ENCODE measurements around the gene DNM3. TPM values are rescaled to one million over a fixed set of nuclear protein-coding genes. Genes with fewer than 3 reads are reported as not detected.
A peak's percentile ranks its signal among the peaks of the same experiment; 100 is the strongest.

Gene DNM3
- total and polyA plus RNA-seq, 2 of the 8 experiments (the other 6 are each of a cell fraction or from before 2014, with no cell fraction given), result 2.0 to 8.5 TPM

- CTCF ChIA-PET (ENCODE audit: partially characterized antibody), result interaction anchor here (1.3 to 8.7 kb wide), 7 partner anchors 11 to 169 kb away, joined by 3 to 92 read pairs (median 4); no protein-coding TSS in a partner anchor
- no peak overlapping the region for H4K91ac ChIP-seq (replicated peaks; ENCODE audit: insufficient read length, low read length)
- POLR2A ChIA-PET (ENCODE audit: partially characterized antibody), result interaction anchor here (1.0 kb wide), 1 partner anchor 11 kb away, joined by 3 read pairs; no protein-coding TSS in a partner anchor
- H3K56ac ChIP-seq (replicated peaks; ENCODE audit: insufficient read length, low read depth, low read length), result no peak overlapping the region
- H3K14ac ChIP-seq (ENCODE audit: insufficient read length), result no peak overlapping the region
- H3K27ac ChIP-seq (ENCODE audit: low read depth, low read length), result no peak overlapping the region
- H2BK12ac ChIP-seq (ENCODE audit: low read depth, low read length), result no peak overlapping the region
- no peak overlapping the region for H4K5ac ChIP-seq (ENCODE audit: insufficient read length, low read depth, low read length)
- no peaks in the 10 kb centered on the region for H3K27me3 ChIP-seq (replicated peaks in 1 of 4; ENCODE audit: control insufficient read depth in 3 of 4, extremely low read depth in 1 of 4, insufficient read depth in 3 of 4, low read length in 3 of 4)
- H3K4ac ChIP-seq (replicated peaks; ENCODE audit: insufficient read length, low read depth, low read length), result no peak overlapping the region
- FAIRE-seq, result no peak
- H3K36me3 ChIP-seq (ENCODE audit: control insufficient read depth in 2 of 4, insufficient read depth in 4 of 4, low read length in 3 of 4), result no peaks in the 10 kb centered on the region
- 0 out of 2 replicates have a peak overlapping the region, but pooled peaks have one; percentile 41 for H2BK20ac ChIP-seq (ENCODE audit: low read length)
- no peak overlapping the region for H4K8ac ChIP-seq (ENCODE audit: extremely low read depth, insufficient read depth, low read length)
- no peak overlapping the region for H2AK5ac ChIP-seq (ENCODE audit: low read depth, low read length)
- no peaks in the 10 kb centered on the region for H3K79me2 ChIP-seq (ENCODE audit: control insufficient read depth in 1 of 2, insufficient read depth in 2 of 2, low read length in 2 of 2)
- peaks cover 0 to 7% (median 2%) of the 10 kb centered on the region in 4 experiments; a peak in 2 of 7 replicates for H3K4me1 ChIP-seq (replicated peaks in 1 of 4; ENCODE audit: control insufficient read depth in 3 of 4, insufficient read depth in 4 of 4, low read length in 3 of 4)
- no peak overlapping the region for H2AFZ ChIP-seq (ENCODE audit: low read length)
- H2BK120ac ChIP-seq (replicated peaks; ENCODE audit: low read depth, low read length), result no peak overlapping the region
- H3K4me3 ChIP-seq (ENCODE audit: extremely low read depth in 1 of 4, insufficient read depth in 2 of 4, low read depth in 3 of 4, low read length in 4 of 4), result no peak overlapping the region
- H4K20me1 ChIP-seq (replicated peaks in 1 of 2; ENCODE audit: control insufficient read depth in 1 of 2, insufficient read depth in 2 of 2, low read length in 2 of 2), result no peaks in the 10 kb centered on the region
- 65% methylated on average over 3 of the region's 3 CpGs; no CpG with 5 or more reads in 1 of the 2 experiments for WGBS, 2 experiments (ENCODE audit: extremely low coverage in 1 of 2, insufficient coverage in 1 of 2, insufficient read length in 1 of 2, insufficient replicate concordance in 2 of 2, low coverage in 1 of 2, low lambda C conversion rate in 2 of 2, missing lambda C conversion rate in 1 of 2)
- no peak for DNase-seq (ENCODE audit: low read depth in 1 of 2, low spot score in 2 of 2)
- H3K23ac ChIP-seq (ENCODE audit: insufficient read length), result no peak overlapping the region
- no peak overlapping the region for H2BK5ac ChIP-seq (ENCODE audit: low read depth, low read length)
- no peak overlapping the region for H3K18ac ChIP-seq (ENCODE audit: extremely low read depth, low read length)
- no peak overlapping the region for H3K9ac ChIP-seq (replicated peaks in 1 of 4; ENCODE audit: extremely low read depth in 1 of 4, low read depth in 3 of 4, low read length in 3 of 4)
- H3K4me2 ChIP-seq (ENCODE audit: insufficient read depth in 1 of 2, low read depth in 2 of 2, low read length in 2 of 2), result no peak overlapping the region
- H3K79me1 ChIP-seq (ENCODE audit: low read depth, low read length), result no peaks in the 10 kb centered on the region
- H3K9me3 ChIP-seq (ENCODE audit: insufficient read depth in 2 of 2, low read depth in 1 of 2, low read length in 1 of 2), result no peaks in the 10 kb centered on the region
- H2BK15ac ChIP-seq (ENCODE audit: low read length), result no peak overlapping the region
- no peaks in the 10 kb centered on the region; the same call in 1 of the 2 replicates for H3K23me2 ChIP-seq (ENCODE audit: low read depth, low read length)
- TF ChIP-seq CTBP2 (IDR thresholded peaks at IDR 0.05; ENCODE audit: borderline replicate concordance, insufficient read depth, insufficient read length, low read length), result no peak
- no peak for TF ChIP-seq CBX5 (IDR thresholded peaks at IDR 0.05; ENCODE audit: low read depth, low read length)
- no peak for TF ChIP-seq KDM1A (IDR thresholded peaks at IDR 0.05; ENCODE audit: borderline replicate concordance, low read length)
- TF ChIP-seq TBP (IDR thresholded peaks at IDR 0.05; ENCODE audit: low read depth, low read length), result no peak
- TF ChIP-seq SP4 (IDR thresholded peaks at IDR 0.05; ENCODE audit: low read length), result no peak
Observed at GRCh38 chr1:171816300-171816901, 24.9 kb upstream of the DNM3 start.

Measured in H1 (cell line).